SKM-1 (cell line): Measurements from ENCODE around the gene EIF2D.

Experiments
- DNase-seq: peaks from one replicate; lab custom pipeline; 2025; ENCODE audit not compliant: unreplicated experiment; lab: John Stamatoyannopoulos, UW

Gene EIF2D

GRCh38 chr1:206551296-206551985 is 60.8 kb downstream of the EIF2D start:
- DNase-seq = no peak

DNA sequence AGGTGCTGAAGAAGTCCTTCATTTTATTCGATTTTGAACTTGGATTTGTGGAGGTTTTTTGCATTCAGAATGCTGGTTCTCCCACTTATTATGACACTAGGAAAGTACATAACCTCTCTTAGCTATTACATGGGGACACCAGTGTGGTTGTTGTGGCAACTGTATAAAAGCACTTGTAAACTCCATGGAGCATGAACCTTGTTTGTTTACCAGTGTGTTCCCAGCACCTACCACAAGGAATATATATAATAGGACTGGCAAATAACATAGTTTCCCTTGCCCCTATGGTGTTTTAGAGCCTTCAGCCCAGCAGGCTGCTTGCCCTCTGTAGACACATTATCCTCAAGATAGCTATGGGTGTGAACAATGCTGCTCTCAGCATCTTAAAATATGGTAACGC is 61.8 kb downstream of the EIF2D start:
- no peak for DNase-seq

- no peak for DNase-seq
Observed at GRCh38 chr1:206547104-206547503, 65.2 kb downstream of the EIF2D start.

DNA sequence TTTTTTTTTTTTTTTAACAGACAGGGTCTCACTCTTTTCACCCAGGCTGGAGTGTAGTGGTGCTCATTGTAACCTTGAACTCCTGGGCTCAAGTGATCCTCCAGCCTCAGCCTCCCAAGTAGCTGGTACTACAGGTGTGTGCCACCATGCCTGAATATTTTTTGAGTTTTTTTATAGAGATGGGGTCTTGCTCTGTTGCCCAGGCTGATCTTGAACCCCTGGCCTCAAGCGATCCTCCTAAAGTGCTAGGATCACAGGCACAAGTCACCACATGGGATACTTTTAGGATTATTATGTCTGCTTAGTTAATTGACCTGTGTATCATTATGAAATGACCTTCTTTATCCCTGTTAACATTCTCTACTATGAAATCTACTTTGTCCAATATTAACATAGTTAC is 66.9 kb downstream of the EIF2D start:
- DNase-seq = no peak

- peak; percentile 68 for DNase-seq
Observed at GRCh38 chr1:206544562-206545257, 67.6 kb downstream of the EIF2D start.
